Vagina (tissue), 2 donors: ENCODE measurements around the gene ATP11A. TPM values are rescaled to one million over a fixed set of nuclear protein-coding genes. Genes with fewer than 3 reads are reported as not detected.

Experiments used
- DNase-seq, 2 donors: peaks; one replicate each; pipeline ENCODE4 v3.0.0-alpha.2; 2017; ENCODE audit errors: extremely low spot score in 2 of 2
- H3K27ac ChIP-seq: fragments of 200-600 bp; sonication (generic); one replicate; pipeline ENCODE4 v1.5.1; 2019
- H3K27me3 ChIP-seq: fragments of 200-600 bp; sonication (generic); one replicate; pipeline ENCODE4 v1.5.1; 2019
- H3K36me3 ChIP-seq, 2 donors: fragments of 200-600 bp; sonication (generic); one replicate each; pipeline ENCODE4 v1.5.1; 2017 to 2019
- H3K4me1 ChIP-seq: fragments of 200-600 bp; sonication (generic); one replicate; pipeline ENCODE4 v1.5.1; 2019
- H3K4me3 ChIP-seq, 2 donors: fragments of 200-600 bp; sonication (generic); 1 replicate in 1 of 2; 2 replicates in 1 of 2; pipeline ENCODE4 v1.5.1; 2016 to 2019
- H3K9me3 ChIP-seq: fragments of 200-600 bp; sonication (generic); one replicate; pipeline ENCODE4 v1.5.1; 2019
- CTCF ChIP-seq, 3 experiments: fragments of 450-650 bp in 2 of 3; fragments of 200-600 bp in 1 of 3; sonication (generic) in 1 of 3; IDR thresholded peaks; one replicate each; pipeline ENCODE4 v1.5.1; 2017 to 2019; ENCODE audit warnings: antibody characterized with exemption in 3 of 3, mild to moderate bottlenecking in 2 of 3, moderate library complexity in 2 of 3
- POLR2A ChIP-seq, 2 donors: fragments of 450-650 bp; IDR thresholded peaks; one replicate each; pipeline ENCODE4 v1.6.1; 2017; ENCODE audit warnings: antibody characterized with exemption in 2 of 2, mild to moderate bottlenecking in 2 of 2, moderate library complexity in 2 of 2
- POLR2AphosphoS5 ChIP-seq, 2 donors: sonication (generic); formaldehyde crosslinking; IDR thresholded peaks; one replicate each; pipeline ENCODE4 v1.9.0; 2017; ENCODE audit warnings: antibody characterized with exemption in 2 of 2, mild to moderate bottlenecking in 2 of 2, low read depth in 1 of 2; ENCODE audit not compliant: insufficient read depth in 1 of 2
- intact Hi-C: fragments of 100-400 bp; cut with DNase I; formaldehyde crosslinking; loops from one replicate; pipeline ENCODE4 v1.15.1; 2023
- total RNA-seq: library from RNA; depleted of rRNA; stranded (reverse); fragments of >200 nt; gene quantifications from one replicate; pipeline ENCODE4 v1.2.3, GENCODE V29; 2016

ATP11A gene
- total RNA-seq, 1 donor from 2014 or later, result 33.4 TPM

GRCh38 chr13:112692104-112692503 lies 2.3 kb downstream of the ATP11A start:
- DNase-seq, result no peak
- Histone ChIP-seq H3K36me3 (no peaks in the 10 kb centered on the region), H3K9me3 (no peaks in the 10 kb centered on the region), H3K27me3 (no peaks in the 10 kb centered on the region), H3K27ac (no peak overlapping the region), H3K4me3 (peak overlapping the region; percentile 82 to 90), H3K4me1 (peaks cover 44% of the 10 kb centered on the region)
- intact Hi-C loops, result no loop called here
- TF ChIP-seq POLR2A (IDR thresholded peaks at IDR 0.05), result no peak
- TF ChIP-seq POLR2AphosphoS5 (IDR thresholded peaks at IDR 0.05; ENCODE audit: insufficient read depth in 1 of 2, low read depth in 1 of 2), result no peak
- TF ChIP-seq CTCF (IDR thresholded peaks at IDR 0.05), result no peak

- Histone ChIP-seq H3K36me3 (no peaks in the 10 kb centered on the region), H3K4me1 (peaks cover 44% of the 10 kb centered on the region), H3K4me3 (no peak overlapping the region), H3K9me3 (no peaks in the 10 kb centered on the region), H3K27me3 (no peaks in the 10 kb centered on the region), H3K27ac (no peak overlapping the region)
- no peak for DNase-seq
- TF ChIP-seq POLR2A (IDR thresholded peaks at IDR 0.05) (no peak), POLR2AphosphoS5 (IDR thresholded peaks at IDR 0.05; ENCODE audit: insufficient read depth in 1 of 2, low read depth in 1 of 2) (no peak), CTCF (IDR thresholded peaks at IDR 0.05) (no peak)
- intact Hi-C loops, result no loop called here
Measured at GRCh38 chr13:112692586-112692985, 2.7 kb downstream of the ATP11A start.

DNA sequence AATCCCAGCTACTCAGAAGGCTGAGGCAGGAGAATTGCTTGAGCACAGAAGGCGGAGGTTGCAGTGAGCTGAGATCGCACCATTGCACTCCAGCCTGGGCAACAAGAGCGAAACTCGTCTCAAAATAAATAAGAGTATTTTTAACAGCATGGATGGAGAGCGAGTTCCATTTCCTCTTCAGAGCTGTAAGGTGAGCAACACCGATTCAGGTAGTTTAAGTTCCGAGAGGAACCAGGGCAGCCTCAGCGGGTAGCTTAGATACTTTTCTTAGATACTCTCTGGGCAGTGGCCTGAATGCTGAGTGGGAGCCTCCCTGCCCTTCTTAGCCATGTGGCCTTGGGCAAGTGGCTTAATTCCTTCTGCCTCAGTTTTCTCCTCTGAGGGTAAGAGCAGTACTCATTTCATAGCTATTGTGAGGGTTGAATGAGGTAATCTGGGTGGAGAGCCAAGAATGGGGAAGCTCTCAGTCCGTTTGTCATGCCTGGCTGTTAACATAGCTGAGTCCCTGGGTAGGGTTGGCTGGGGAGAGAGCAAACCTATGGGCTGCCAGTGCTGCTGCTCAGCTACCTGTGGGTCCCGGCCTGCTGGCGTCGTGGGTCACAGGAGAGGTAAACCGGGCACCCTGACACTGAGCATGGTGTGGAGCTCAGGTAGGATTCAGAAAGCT lies 4.1 kb downstream of the ATP11A start:
- H3K4me3 ChIP-seq, result no peak overlapping the region
- no peak overlapping the region for H3K27ac ChIP-seq

DNA sequence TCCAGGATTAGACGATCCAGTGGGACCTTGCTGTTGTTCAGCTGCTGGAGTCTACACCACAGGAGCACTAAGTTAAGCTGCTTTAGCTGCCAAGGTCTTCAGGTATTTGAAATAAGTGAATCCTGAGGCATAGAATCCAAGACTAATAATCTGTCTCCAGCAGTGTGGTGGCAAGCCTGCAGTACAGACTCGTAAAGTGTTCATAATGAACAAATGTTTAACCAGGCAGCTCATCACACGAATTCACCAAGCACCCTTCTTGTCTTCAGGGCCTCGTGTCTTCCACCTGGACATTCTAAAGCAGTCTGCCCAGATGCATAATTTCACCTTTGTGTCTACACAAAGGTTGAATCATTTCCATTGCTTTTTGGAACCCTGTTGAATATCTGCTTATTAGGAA lies 5.3 kb downstream of the ATP11A start:
- no peaks in the 10 kb centered on the region for H3K36me3 ChIP-seq
- intact Hi-C loops, result no loop called here
- H3K4me1 ChIP-seq, result peaks cover 42% of the 10 kb centered on the region

More for the DNA sequence above, 4.1 kb downstream of the ATP11A start:
- Histone ChIP-seq H3K4me1 (peaks cover 48% of the 10 kb centered on the region), H3K36me3 (no peaks in the 10 kb centered on the region), H3K27me3 (no peaks in the 10 kb centered on the region), H3K9me3 (no peaks in the 10 kb centered on the region)
- no peak for DNase-seq
- TF ChIP-seq POLR2A (IDR thresholded peaks at IDR 0.05), result no peak
- TF ChIP-seq POLR2AphosphoS5 (IDR thresholded peaks at IDR 0.05; ENCODE audit: insufficient read depth in 1 of 2, low read depth in 1 of 2), result no peak
- TF ChIP-seq CTCF (IDR thresholded peaks at IDR 0.05), result no peak
- intact Hi-C loops, result no loop called here

More for the DNA sequence above, 5.3 kb downstream of the ATP11A start:
- H3K27me3 ChIP-seq, result no peaks in the 10 kb centered on the region
- no peak for TF ChIP-seq POLR2AphosphoS5 (IDR thresholded peaks at IDR 0.05; ENCODE audit: insufficient read depth in 1 of 2, low read depth in 1 of 2)
- no peak for TF ChIP-seq CTCF (IDR thresholded peaks at IDR 0.05)
- no peak for TF ChIP-seq POLR2A (IDR thresholded peaks at IDR 0.05)
- H3K27ac ChIP-seq, result no peak overlapping the region
- H3K4me3 ChIP-seq, result no peak overlapping the region
- DNase-seq, result no peak
- H3K9me3 ChIP-seq, result no peaks in the 10 kb centered on the region
